ENCODE data around the gene EPB41L4A.

The EPB41L4A gene

DNA sequence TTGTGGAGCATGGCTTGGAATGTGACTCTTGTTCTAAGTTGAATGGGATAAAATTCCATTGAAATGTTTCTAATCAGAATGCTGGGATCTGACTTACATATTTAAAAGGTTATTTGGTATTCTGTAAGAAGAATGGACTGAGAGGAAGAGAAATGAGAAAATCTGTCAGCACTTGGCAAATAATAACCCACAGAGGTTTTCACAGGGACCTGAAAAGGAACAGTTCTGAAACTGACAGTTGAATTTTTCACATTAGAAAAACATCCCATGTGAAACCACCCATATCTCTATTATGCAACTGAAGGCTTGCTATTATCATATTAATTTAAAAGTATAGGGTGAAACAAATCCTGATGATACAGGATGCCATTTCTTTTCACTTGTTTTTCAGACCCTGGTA, 302.7 kb downstream of the EPB41L4A start:
- Histone ChIP-seq H3K27me3 (ENCODE audit: control insufficient read depth in 1 of 2, insufficient read depth in 2 of 2, low read length in 2 of 2) (no peaks in the 10 kb centered on the region), H3K9me3 (ENCODE audit: low read length) (no peaks in the 10 kb centered on the region), H3K4me3 (ENCODE audit: low read depth in 1 of 2, low read length in 2 of 2) (no peak overlapping the region), H3K27ac (ENCODE audit: low read depth, low read length) (no peak overlapping the region), H3K9ac (ENCODE audit: low read length) (no peak overlapping the region), H3K36me3 (ENCODE audit: insufficient read depth, low read length) (no peaks in the 10 kb centered on the region), H3K4me1 (ENCODE audit: insufficient read depth, low read length) (no peaks in the 10 kb centered on the region)

DNA sequence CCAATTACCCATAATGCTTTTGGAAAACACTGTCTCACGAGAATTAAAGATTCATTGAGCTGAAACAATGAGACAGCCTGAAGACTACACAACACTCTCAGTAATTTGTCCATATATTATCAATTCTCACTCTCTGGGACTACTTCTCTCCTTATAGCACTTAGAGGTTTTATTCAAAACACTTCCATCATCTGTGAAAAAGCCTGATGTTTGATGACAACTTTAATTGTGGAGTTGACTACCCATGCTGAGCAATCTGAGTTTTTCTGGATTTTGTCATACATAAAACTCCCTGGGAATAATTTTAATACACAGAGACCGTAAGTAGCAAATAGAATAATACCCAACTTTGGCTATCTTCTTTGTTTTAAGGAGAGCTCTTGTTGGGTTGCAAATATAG, 305.5 kb downstream of the EPB41L4A start:
- H3K4me3 ChIP-seq (ENCODE audit: low read depth in 1 of 2, low read length in 2 of 2) = no peak overlapping the region

More for the DNA sequence above, 305.5 kb downstream of the EPB41L4A start:
- no peaks in the 10 kb centered on the region for H3K4me1 ChIP-seq (ENCODE audit: insufficient read depth, low read length)
- H3K9me3 ChIP-seq (ENCODE audit: low read length) = no peaks in the 10 kb centered on the region
- no peak overlapping the region for H3K9ac ChIP-seq (ENCODE audit: low read length)
- no peak overlapping the region for H3K27ac ChIP-seq (ENCODE audit: low read depth, low read length)
- H3K27me3 ChIP-seq (ENCODE audit: control insufficient read depth in 1 of 2, insufficient read depth in 2 of 2, low read length in 2 of 2) = no peaks in the 10 kb centered on the region
- no peaks in the 10 kb centered on the region for H3K36me3 ChIP-seq (ENCODE audit: insufficient read depth, low read length)

Measured in muscle layer of colon (tissue), 2 donors.